ENCODE measurements around the gene ANKRD22. TPM values are rescaled to one million over a fixed set of nuclear protein-coding genes. Genes with fewer than 3 reads are reported as not detected.

Gene ANKRD22
- total and polyA plus RNA-seq, 2 donors (not counting 1 experiment from before 2014, with no cell fraction given) = 0.09 TPM; not detected in 1

DNA sequence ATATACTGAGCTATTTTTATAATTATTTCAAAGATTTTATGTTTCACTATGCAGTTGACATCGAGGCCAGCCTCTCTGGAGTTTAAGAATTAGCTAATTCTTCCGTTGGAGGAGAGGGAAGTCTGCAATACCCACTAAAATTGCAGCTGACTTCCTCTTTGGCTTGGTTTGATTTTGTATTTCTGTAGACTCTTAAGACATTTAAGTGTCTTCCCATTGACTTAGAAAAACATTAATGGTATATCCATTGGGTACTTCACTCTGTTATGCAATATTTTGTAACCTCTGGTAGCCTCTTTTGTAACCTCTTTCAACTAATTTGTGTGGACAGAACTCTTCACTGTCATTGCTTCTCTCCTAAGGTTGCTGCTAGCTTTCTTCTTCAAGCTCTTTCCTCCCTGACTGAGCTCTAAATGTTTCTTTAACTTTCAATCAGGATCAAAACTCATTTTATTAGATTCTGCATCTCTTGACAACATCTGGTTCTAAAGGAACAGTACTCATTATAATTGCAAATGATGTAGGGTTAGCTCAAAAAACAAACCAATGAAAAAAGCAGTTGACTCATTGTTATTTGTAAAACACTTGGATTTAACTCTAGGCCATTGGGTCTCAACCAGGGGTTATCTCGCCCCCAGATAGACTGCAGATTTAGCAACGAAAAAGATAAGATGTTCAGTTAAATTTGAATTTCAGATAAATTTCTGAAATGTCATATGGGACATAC is 1.7 kb upstream of the ANKRD22 start:
- Histone ChIP-seq H3K4me1 (ENCODE audit: control insufficient read depth in 2 of 2, insufficient read depth in 2 of 2, low read length in 2 of 2) (no peaks in the 10 kb centered on the region), H3K36me3 (replicated peaks in 1 of 2; ENCODE audit: control extremely low read depth in 1 of 2, control insufficient read depth in 1 of 2, extremely low read depth in 1 of 2, insufficient read depth in 2 of 2, low read length in 1 of 2) (no peaks in the 10 kb centered on the region), H3K9me3 (ENCODE audit: control extremely low read depth in 1 of 3, control insufficient read depth in 2 of 3, insufficient read depth in 1 of 3, low read length in 2 of 3) (no peaks in the 10 kb centered on the region), H3K9ac (ENCODE audit: low read length) (no peak overlapping the region), H3K4me2 (replicated peaks; ENCODE audit: low read depth, low read length, poor library complexity, severe bottlenecking) (no peak overlapping the region), H3K27ac (ENCODE audit: low read length in 2 of 2) (no peak overlapping the region), H2AFZ (ENCODE audit: insufficient read depth, low read depth, low read length, poor library complexity, severe bottlenecking) (no peak overlapping the region), H3K79me2 (ENCODE audit: control insufficient read depth, insufficient read depth, low read length) (no peaks in the 10 kb centered on the region), H3K4me3 (ENCODE audit: control extremely low read depth in 1 of 5, extremely low read depth in 1 of 5, insufficient read depth in 1 of 5, low read depth in 2 of 5, low read length in 4 of 5) (no peak overlapping the region), H3K27me3 (replicated peaks in 1 of 4; ENCODE audit: control extremely low read depth in 1 of 4, control insufficient read depth in 3 of 4, insufficient read depth in 4 of 4, low read length in 3 of 4) (no peaks in the 10 kb centered on the region), H4K20me1 (ENCODE audit: control insufficient read depth, insufficient read depth, low read length, poor library complexity, severe bottlenecking) (no peaks in the 10 kb centered on the region)
- CTCF ChIA-PET = interaction anchor here (0.7 to 5.9 kb wide), 9 partner anchors 9 to 360 kb away, joined by 3 to 49 read pairs (median 4); no protein-coding TSS in a partner anchor
- intact Hi-C loops (cut with micrococcal nuclease) = no loop called here
- Mint-ChIP-seq H3K9me3 (ENCODE audit: insufficient read depth) (no peaks in the 10 kb centered on the region), H3K27ac (no peak overlapping the region), H3K27me3 (no peaks in the 10 kb centered on the region), H3K4me1 (no peaks in the 10 kb centered on the region), H3K4me3 (no peak overlapping the region)
- WGBS (ENCODE audit: insufficient coverage) = no CpG with 5 or more reads among the region's 4 CpGs
- POLR2A ChIA-PET = no interaction called here
- TF ChIP-seq, protein P1, sequence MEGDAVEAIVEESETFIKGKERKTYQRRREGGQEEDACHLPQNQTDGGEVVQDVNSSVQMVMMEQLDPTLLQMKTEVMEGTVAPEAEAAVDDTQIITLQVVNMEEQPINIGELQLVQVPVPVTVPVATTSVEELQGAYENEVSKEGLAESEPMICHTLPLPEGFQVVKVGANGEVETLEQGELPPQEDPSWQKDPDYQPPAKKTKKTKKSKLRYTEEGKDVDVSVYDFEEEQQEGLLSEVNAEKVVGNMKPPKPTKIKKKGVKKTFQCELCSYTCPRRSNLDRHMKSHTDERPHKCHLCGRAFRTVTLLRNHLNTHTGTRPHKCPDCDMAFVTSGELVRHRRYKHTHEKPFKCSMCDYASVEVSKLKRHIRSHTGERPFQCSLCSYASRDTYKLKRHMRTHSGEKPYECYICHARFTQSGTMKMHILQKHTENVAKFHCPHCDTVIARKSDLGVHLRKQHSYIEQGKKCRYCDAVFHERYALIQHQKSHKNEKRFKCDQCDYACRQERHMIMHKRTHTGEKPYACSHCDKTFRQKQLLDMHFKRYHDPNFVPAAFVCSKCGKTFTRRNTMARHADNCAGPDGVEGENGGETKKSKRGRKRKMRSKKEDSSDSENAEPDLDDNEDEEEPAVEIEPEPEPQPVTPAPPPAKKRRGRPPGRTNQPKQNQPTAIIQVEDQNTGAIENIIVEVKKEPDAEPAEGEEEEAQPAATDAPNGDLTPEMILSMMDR (IDR thresholded peaks at IDR 0.05) = no peak
- no peak for TF ChIP-seq EZH2 (IDR thresholded peaks at IDR 0.05; ENCODE audit: borderline replicate concordance, insufficient read depth, low read depth, low read length, poor library complexity, severe bottlenecking)
- ATAC-seq (ENCODE audit: low read depth) = no peak
- no peak for DNase-seq

DNA sequence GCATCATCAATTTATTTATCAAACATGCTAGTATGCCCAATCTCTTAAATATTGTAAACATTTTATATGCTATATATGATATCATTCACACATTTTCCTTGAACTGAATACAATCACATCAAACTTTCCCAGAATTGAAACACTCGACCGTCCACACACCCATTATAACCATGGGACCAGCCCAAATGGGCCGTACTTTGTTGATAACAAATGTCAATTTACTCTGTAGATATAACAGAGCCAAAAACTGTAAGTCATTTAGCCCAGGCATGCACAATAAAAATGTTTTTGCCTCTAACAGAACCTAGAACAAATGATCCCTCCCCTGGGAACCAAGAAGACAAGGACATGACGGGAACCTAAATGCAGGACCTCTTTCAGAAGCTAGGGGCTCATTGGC is 683 bp upstream of the ANKRD22 start:
- ChIA-PET POLR2A (no interaction called here), CTCF (interaction anchor here (0.9 to 5.9 kb wide), 3 partner anchors 10 to 17 kb away, joined by 3 to 49 read pairs (median 3); no protein-coding TSS in a partner anchor)
- Histone ChIP-seq H3K27me3 (replicated peaks in 1 of 4; ENCODE audit: control extremely low read depth in 1 of 4, control insufficient read depth in 3 of 4, insufficient read depth in 4 of 4, low read length in 3 of 4) (no peaks in the 10 kb centered on the region), H3K4me2 (replicated peaks; ENCODE audit: low read depth, low read length, poor library complexity, severe bottlenecking) (no peak overlapping the region), H3K79me2 (ENCODE audit: control insufficient read depth, insufficient read depth, low read length) (no peaks in the 10 kb centered on the region), H3K4me1 (ENCODE audit: control insufficient read depth in 2 of 2, insufficient read depth in 2 of 2, low read length in 2 of 2) (no peaks in the 10 kb centered on the region), H2AFZ (ENCODE audit: insufficient read depth, low read depth, low read length, poor library complexity, severe bottlenecking) (no peak overlapping the region), H3K4me3 (ENCODE audit: control extremely low read depth in 1 of 5, extremely low read depth in 1 of 5, insufficient read depth in 1 of 5, low read depth in 2 of 5, low read length in 4 of 5) (no peak overlapping the region), H4K20me1 (ENCODE audit: control insufficient read depth, insufficient read depth, low read length, poor library complexity, severe bottlenecking) (no peaks in the 10 kb centered on the region), H3K27ac (ENCODE audit: low read length in 2 of 2) (no peak overlapping the region), H3K9ac (ENCODE audit: low read length) (no peak overlapping the region), H3K36me3 (replicated peaks in 1 of 2; ENCODE audit: control extremely low read depth in 1 of 2, control insufficient read depth in 1 of 2, extremely low read depth in 1 of 2, insufficient read depth in 2 of 2, low read length in 1 of 2) (no peaks in the 10 kb centered on the region), H3K9me3 (ENCODE audit: control extremely low read depth in 1 of 3, control insufficient read depth in 2 of 3, insufficient read depth in 1 of 3, low read length in 2 of 3) (no peaks in the 10 kb centered on the region)
- no peak for TF ChIP-seq EZH2 (IDR thresholded peaks at IDR 0.05; ENCODE audit: borderline replicate concordance, insufficient read depth, low read depth, low read length, poor library complexity, severe bottlenecking)
- TF ChIP-seq, protein P1 (IDR thresholded peaks at IDR 0.05) = no peak
- Mint-ChIP-seq H3K9me3 (ENCODE audit: insufficient read depth) (no peaks in the 10 kb centered on the region), H3K27me3 (no peaks in the 10 kb centered on the region), H3K4me3 (no peak overlapping the region), H3K27ac (no peak overlapping the region), H3K4me1 (no peaks in the 10 kb centered on the region)
- 95% methylated on average over 4 of the region's 4 CpGs for WGBS (ENCODE audit: insufficient coverage)
- ATAC-seq (ENCODE audit: low read depth) (no peak), DNase-seq (no peak)
- intact Hi-C loops (cut with micrococcal nuclease) = no loop called here
